HCT116 (cell line): ENCODE results near the gene COL12A1.

ENCODE experiments used
- CTCF ChIP-seq, 3 experiments: fragments of 200-600 bp in 1 of 3; sonication (generic) in 1 of 3; IDR thresholded peaks in 2 of 3; conservative IDR thresholded peaks in 1 of 3; 2 replicates each; pipeline ENCODE4 v1.5.1; 2012 to 2017; ENCODE audit warnings: low read depth in 2 of 3, low read length in 2 of 3, antibody characterized with exemption in 1 of 3, borderline replicate concordance in 1 of 3, control low read depth in 1 of 3, mild to moderate bottlenecking in 1 of 3, mixed read lengths in 1 of 3, mixed run types in 1 of 3, moderate library complexity in 1 of 3; ENCODE audit not compliant: insufficient read depth in 1 of 3
- JUND ChIP-seq: IDR thresholded peaks from 2 replicates; pipeline ENCODE4 v1.6.1; 2012
- POLR2A ChIP-seq: IDR thresholded peaks from 2 replicates; pipeline ENCODE4 v1.7.0; 2011; ENCODE audit warnings: borderline replicate concordance; ENCODE audit not compliant: insufficient read depth, insufficient read length; ENCODE audit errors: extremely low read depth
- POLR2AphosphoS5 ChIP-seq: IDR thresholded peaks from 2 replicates; pipeline ENCODE4 v1.6.1; 2011; ENCODE audit warnings: mild to moderate bottlenecking, low read depth, low read length, moderate library complexity
- RAD21 ChIP-seq: IDR thresholded peaks from 2 replicates; pipeline ENCODE4 v1.6.1; 2012; ENCODE audit warnings: low read depth, mild to moderate bottlenecking
- REST ChIP-seq: IDR thresholded peaks from 2 replicates; pipeline ENCODE4 v1.6.1; 2012; ENCODE audit warnings: low read depth
- SRF ChIP-seq: IDR thresholded peaks from 2 replicates; pipeline ENCODE4 v1.6.1; 2012; ENCODE audit warnings: low read depth
- YY1 ChIP-seq: IDR thresholded peaks from 2 replicates; pipeline ENCODE4 v1.6.1; 2011; ENCODE audit warnings: low read length, low read depth, moderate library complexity, mild to moderate bottlenecking; ENCODE audit not compliant: insufficient replicate concordance; ENCODE audit errors: extremely low read depth

- TF ChIP-seq POLR2A = no peak
- TF ChIP-seq YY1 = no peak
- no peak for TF ChIP-seq JUND
- no peak for TF ChIP-seq SRF
- TF ChIP-seq POLR2AphosphoS5 = no peak
- TF ChIP-seq CTCF (IDR thresholded peaks at IDR 0.05 in 2 of 3, conservative IDR thresholded peaks at IDR 0.05 in 1 of 3; ENCODE audit: borderline replicate concordance in 1 of 3, insufficient read depth in 1 of 3, low read depth in 2 of 3, low read length in 2 of 3) = no peak
- no peak for TF ChIP-seq RAD21
- TF ChIP-seq REST = no peak
These were observed 16.4 kb upstream of the COL12A1 start for GRCh38 chr6:75222261-75222660.
